HG02852 (cell line): ENCODE measurements around the gene BOLA2B.
A peak's percentile ranks its signal among the peaks of the same experiment; 100 is the strongest.
"Not testable (repeated sequence)": the region's sequence is repeated elsewhere in the genome, so short reads cannot be mapped to it uniquely, and the experiment has no call there.

Source experiments
- ATAC-seq: cut with Tn5 transposase; IDR thresholded peaks from one replicate; pipeline ENCODE4 v1.9.1; 2021; ENCODE audit warnings: mild to moderate bottlenecking, moderate library complexity; ENCODE audit not compliant: unreplicated experiment

Gene BOLA2B

GRCh38 chr16:30193615-30194014 lies at the start of gene BOLA2B, which contains the start of gene SLX1A:
Gene BOLA2B, minus strand, starts transcription at chr16:30193666. Its CDS starts 71 bp downstream, at chr16:30193595.
Gene SLX1A, plus strand, starts transcription at chr16:30193875. Its CDS starts 210 bp downstream, at chr16:30194085.
- peak; percentile 89 for ATAC-seq

DNA sequence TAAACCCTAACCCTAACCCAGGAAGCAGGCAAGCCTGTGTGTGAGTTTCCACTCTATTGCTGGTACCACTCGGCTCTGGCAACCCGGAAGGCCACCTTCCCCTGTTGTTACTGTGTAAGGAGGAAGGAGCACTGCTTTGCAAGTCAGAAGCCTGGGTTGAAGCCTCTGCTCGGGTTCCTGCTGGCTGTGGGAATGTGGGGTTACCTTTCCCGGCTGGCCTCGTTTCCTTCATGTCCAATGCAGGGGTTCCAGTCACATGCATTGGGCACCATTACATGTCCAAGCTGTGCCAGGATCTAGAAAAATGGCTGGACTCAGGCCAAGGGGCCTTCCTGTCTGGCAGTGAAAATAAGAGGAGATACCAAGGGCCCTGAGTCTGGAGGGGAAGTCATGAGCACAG lies 23.6 kb upstream of the BOLA2B start:
- not testable (repeated sequence) for ATAC-seq

DNA sequence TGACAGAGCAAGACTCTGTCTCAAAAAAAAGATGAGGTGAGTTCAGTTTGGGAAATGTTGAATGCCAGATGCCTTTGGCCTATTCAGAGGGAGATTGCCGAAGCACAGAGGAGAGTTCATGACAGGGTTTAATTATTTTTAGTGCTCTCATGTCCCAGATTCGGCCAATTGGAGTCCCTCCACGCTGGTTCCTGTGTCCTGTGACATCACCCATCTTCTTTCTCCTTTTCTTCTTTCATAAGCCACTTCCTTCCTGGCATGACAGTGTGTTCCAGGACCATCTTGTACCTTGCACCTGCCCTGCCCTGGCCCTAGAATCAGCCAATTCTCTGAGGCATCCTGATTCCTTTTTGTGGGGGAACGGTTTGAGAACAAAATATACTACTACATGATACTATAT lies 17.9 kb upstream of the BOLA2B start:
- not testable (repeated sequence) for ATAC-seq

DNA sequence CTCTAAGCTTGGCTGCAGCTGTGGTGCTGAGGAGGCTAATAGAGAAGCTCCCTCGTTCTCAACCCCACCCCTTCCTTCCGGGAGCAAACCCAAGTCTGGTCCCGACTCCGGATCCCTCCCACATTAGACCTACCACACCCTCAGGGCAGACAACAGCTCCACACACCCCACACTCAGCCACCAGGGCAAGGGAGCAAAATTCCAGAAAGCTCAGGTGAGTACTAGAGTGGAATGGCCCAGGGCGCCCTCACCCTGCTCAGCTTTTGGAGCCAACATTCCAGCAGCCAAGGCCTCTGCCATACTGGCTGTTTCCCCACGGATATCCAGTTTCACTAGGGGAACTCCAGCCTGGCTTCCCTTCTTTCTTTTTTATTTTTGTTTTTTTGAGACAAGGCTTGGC lies 15.6 kb upstream of the BOLA2B start:
- ATAC-seq = not testable (repeated sequence)

DNA sequence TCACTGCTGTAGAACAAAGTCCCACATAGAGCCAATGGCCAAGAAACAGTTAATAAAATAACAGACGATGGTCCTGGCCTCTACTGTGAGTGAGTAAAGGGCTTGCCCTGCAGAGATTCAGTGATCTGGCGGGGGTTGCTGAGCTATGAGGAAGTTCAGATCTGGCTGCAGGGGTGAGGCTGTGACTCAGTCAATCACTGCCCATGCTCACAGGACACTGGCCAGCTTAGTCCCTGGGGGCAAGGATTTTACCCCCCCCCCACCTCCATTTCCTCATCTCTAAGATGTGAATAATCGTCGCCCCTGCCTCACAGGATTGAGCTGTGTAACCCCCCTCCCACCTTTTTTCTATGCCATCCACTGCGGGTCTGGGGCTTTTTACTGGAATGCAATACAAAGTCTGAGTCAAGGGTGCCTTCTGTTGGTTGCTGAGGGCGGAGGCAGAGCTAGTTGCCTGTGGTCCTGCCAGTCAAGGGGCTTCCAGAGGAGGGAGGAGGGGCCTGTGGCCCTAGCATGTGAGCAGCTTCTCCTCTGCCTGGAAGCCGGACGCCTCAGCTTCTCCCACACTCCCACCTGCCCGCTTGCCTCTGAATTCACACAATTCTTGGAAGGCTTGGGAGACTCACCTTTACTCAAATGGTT lies 13.7 kb upstream of the BOLA2B start:
- ATAC-seq = not testable (repeated sequence)

GRCh38 chr16:30206252-30206651 lies 12.8 kb upstream of the BOLA2B start:
- not testable (repeated sequence) for ATAC-seq

GRCh38 chr16:30205541-30206236 lies 12.2 kb upstream of the BOLA2B start:
- ATAC-seq = not testable (repeated sequence)

GRCh38 chr16:30199608-30200343 lies 6.3 kb upstream of the BOLA2B start:
- not testable (repeated sequence) for ATAC-seq

DNA sequence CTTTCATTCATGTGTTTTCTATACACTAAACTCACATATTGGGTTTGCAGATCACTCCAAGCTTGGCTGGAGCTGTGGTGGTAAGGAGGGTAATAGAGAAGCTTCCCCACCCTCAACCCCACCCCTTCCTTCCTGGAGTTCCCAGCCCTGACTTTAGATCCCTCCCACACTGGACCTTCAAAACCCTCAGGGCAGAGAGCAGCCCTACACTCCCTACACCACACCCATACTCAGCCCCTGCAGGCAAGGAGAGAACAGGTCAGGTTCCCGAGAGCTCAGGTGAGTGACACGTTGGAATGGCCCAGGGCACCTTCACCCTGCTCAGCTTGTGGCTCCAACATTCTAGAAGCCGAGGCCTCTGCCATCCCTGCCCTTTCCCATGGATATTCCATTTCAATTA lies 5.6 kb upstream of the BOLA2B start, which contains the start of gene SULT1A3:
Gene SULT1A3, plus strand, starts transcription at position 207 of the 400 bp plus-strand sequence. CDS start 1,474 bp downstream, outside the sequence.
- ATAC-seq = not testable (repeated sequence)

- not testable (repeated sequence) for ATAC-seq
These were observed 3.5 kb upstream of the BOLA2B start for GRCh38 chr16:30197001-30197400.

DNA sequence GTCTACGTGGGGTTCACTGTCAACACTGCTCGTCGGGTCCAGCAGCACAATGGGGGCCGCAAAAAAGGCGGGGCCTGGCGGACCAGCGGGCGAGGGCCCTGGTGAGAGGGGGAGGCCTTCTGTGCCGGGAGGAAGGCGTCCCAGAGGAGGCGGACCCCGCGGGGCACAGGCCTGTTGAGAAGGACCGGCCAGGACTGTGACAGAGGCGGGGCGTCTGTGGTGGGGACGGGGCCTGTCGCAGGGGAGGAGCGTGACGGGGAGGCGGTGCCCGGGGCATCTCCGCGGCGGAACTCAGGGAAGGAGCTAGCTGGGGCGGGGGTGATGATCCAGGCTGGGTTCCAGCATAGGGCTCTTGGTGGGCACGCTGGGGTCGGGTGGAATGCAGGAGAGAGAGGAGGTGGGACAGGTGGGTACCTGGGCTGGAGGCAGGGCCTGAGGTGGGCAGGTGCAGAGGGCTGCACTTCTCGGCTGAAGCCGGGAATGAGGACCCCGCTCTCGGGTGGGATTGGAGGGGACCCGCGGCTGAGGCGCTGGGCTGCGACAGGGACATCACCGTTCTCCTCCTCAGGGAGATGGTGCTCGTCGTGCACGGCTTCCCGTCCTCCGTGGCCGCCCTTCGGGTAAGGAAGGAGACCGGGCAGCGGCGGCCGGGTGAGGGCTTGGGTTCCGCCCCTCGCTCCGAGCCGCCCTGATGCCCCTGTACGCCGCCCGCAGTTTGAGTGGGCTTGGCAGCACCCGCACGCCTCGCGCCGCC lies 883 bp upstream of the BOLA2B start:
- peak; percentile 67 for ATAC-seq

GRCh38 chr16:30193098-30193497 lies 368 bp downstream of the BOLA2B start:
- ATAC-seq = peak; percentile 11

DNA sequence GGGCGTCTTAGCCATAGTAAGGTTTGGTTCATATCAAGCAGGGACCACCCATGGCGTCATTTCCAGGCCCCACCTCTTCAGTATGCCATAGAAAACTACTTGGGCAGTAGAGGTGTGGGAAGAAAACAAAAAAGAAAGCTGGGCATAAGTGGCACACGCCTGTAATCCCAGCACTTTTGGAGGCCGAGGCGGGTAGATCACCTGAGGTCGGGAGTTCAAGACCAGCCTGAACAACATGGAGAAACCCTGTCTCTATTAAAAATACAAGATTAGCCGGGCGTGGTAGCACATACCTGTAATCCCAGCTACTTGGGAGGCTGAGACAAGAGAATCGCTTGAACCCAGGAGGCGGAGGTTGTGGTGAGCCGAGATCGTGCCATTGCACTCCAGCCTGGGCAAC lies 2.3 kb downstream of the BOLA2B start:
- ATAC-seq = not testable (repeated sequence)

DNA sequence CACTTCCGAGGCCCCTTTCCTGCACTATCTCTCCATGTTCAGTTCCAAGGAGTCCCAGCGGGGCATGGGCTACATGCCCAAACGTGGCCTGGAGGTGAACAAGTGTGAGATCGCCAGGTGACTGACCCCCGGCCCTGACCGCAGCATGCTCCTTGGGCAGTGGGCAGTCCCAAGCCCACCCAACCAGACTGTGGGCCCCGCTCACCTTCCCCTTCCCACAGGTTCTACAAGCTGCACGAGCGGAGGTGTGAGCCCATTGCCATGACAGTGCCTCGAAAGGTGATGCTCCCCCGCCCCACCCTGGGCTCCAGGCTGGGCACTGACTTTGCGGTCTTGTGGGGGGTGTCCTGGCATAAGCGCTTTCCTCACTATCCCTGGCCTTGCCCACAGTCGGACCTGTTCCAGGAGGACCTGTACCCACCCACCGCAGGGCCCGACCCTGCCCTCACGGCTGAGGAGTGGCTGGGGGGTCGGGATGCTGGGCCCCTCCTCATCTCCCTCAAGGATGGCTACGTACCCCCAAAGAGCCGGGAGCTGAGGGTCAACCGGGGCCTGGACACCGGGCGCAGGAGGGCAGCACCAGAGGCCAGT lies 5.4 kb downstream of the BOLA2B start:
- no peak for ATAC-seq

- no peak for ATAC-seq
These were observed 6.0 kb downstream of the BOLA2B start for GRCh38 chr16:30187556-30187865.

DNA sequence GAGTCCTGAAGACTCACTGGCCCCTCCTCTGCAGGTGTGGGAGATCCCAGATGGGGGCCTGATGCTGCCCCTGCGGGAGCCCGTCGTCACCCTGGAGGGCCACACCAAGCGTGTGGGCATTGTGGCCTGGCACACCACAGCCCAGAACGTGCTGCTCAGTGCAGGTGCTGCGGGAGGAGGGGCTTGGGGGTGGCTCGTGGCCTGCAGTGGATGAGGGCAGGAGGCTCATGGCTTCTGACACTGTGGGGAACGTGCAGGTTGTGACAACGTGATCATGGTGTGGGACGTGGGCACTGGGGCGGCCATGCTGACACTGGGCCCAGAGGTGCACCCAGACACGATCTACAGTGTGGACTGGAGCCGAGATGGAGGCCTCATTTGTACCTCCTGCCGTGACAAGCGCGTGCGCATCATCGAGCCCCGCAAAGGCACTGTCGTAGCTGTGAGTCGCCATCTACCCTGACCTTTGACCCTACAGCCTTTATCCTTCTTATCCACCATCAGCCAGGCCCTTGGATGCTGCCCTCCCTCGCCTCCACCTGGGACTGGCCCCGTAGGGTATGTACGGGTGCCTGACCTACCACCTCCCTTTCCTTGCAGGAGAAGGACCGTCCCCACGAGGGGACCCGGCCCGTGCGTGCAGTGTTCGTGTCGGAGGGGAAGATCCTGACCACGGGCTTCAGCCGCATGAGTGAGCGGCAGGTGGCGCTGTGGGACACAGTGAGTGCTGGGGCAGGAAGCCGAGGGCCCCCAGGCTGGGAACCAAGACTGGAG lies 6.5 kb downstream of the BOLA2B start:
- no peak for ATAC-seq

DNA sequence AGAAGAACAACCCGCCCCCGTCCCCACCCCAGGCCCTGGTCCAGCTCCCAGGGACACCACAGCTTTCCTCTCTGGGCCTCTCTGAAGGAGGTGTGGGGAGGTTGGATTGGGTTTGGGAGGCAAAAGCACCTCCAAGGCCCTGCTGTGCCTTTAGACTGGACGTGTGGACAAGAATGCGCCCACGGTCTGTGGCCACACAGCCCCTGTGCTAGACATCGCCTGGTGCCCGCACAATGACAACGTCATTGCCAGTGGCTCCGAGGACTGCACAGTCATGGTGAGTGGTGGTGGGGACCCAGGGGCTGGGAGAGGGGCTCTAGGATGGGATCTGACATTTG lies 7.1 kb downstream of the BOLA2B start:
- no peak for ATAC-seq

- ATAC-seq = peak; percentile 29
These were observed 7.6 kb downstream of the BOLA2B start for GRCh38 chr16:30185683-30186421.
